HG03565 (cell line): ENCODE results near the gene ELOVL6.
"Not testable (repeated sequence)": the region's sequence is repeated elsewhere in the genome, so short reads cannot be mapped to it uniquely, and the experiment has no call there.

Source experiments
- ATAC-seq: cut with Tn5 transposase; IDR thresholded peaks from one replicate; pipeline ENCODE4 v1.9.1; 2021; ENCODE audit warnings: mild to moderate bottlenecking, moderate library complexity; ENCODE audit not compliant: unreplicated experiment

ELOVL6 gene

DNA sequence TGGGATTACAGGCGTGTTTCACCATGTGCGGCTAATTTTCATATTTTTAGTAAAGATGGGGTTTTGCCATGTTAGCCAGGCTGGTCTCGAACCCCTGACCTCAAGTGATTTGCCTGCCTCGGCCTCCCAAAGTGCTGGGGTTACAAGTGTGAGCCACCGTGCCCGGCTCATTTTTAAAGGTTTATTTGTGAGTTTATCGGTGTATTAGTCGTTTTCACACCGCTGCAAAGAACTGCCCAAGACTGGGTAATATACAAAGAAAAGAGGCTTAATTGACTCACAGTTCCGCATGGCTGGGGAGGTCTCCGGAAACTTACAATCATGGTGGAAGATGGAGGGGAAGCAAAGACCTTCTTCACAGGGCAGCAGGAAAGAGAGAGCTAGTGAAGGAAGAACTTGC, 159.3 kb downstream of the ELOVL6 start:
- not testable (repeated sequence) for ATAC-seq

DNA sequence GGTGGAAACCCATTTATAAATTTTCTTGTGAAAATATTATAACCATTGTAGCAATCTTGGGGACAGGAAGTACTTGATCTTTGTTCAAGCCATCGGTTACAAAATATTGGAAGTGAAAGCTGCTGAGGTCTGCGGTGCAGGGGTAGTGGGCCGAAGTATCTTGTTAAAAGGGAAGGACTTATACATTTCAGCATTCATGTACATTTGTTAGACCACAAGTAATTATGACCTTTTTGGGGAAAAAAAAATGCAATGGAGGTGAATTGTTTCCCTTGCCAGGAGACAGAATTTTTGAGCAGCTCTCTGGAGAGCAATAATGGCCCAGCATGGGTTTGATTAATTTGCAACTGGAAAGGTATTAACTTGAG, 164.4 kb downstream of the ELOVL6 start:
- ATAC-seq = peak; percentile 97

DNA sequence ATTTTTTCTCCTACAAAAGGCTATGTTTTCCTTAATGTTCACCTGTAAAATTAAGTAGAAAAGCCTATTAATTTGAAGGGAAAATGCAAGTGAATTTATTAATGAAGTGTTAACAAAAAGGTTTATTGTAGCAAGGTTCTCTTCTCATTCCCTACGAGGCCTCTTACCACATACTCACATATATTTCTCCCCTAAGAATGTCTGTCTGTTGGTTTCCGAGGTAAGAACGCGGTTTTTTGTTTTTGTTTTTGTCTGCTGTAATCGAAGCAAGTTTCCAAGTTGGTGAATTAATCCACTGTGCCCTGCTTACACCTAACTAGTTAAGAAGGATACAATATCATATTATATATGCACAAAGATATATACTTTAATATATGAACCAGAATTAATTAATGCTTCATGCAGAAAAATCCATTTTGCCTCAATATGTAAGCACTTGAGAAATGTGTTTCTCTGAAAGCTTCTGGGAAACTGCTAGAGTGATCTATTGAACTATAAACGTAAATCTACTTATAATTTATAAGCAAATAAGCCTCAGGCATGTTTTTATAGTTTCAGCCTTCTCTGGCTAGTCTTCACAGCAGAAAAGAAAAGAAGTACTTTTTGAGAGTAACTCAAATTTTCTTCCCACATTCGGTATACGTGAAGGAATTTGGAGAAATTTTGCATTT, 164.9 kb downstream of the ELOVL6 start:
- no peak for ATAC-seq

DNA sequence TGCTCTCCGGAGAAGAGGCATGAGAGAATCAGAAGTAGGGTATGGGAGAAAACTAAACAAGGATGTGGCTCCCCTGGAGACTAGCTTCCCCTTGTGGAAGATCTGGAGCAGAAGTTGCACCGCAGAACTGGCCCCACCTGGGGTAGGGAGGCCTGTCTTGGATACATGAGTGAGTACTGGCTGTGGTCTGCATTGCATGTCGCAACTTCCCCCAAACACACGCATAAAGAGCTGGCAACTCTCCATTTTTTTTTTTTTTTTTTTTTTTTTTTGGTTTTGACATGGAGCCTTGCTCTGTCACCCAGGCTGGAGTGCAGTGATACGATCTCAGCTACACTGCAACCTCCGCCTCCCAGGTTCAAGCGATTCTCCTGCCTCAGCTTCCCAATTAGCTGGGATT, 165.8 kb downstream of the ELOVL6 start:
- ATAC-seq = no peak

DNA sequence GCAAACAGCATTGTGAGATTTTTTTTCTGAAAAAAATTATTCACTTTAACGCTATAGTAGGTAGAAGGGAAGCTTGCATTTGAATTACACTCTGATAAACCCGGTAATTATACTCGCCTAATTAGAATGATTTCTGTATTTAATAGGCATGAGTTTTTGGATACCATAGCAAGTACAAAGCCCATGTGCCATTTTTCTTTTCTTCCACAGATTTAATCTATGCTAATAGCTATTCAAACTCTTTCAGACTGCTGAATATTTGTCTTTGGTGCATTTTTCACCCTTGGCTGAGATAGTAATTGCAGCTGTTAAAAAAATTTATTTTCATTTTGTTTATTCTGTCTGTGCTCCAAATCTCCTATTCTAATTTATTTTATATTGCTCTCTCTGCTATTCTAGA, 172.7 kb downstream of the ELOVL6 start:
- ATAC-seq = no peak

DNA sequence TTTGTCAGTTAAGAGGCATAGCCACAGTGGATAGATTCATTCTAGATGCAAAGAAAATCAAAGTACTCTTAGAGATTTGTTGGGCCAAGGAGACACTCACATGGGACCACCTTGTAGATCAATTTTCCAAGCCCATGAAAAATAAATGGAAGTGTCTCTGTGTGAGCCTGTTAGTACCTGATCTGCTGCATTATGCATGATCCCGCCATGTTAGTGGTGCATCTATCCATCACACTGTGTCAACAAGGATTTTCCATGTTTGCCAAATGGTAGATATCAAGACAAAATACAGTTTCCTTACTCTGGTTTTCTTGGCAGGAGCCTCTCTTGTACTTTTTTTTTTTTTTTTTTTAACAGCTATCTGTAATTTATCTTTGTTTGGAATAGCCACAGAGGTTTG, 173.4 kb downstream of the ELOVL6 start:
- no peak for ATAC-seq

DNA sequence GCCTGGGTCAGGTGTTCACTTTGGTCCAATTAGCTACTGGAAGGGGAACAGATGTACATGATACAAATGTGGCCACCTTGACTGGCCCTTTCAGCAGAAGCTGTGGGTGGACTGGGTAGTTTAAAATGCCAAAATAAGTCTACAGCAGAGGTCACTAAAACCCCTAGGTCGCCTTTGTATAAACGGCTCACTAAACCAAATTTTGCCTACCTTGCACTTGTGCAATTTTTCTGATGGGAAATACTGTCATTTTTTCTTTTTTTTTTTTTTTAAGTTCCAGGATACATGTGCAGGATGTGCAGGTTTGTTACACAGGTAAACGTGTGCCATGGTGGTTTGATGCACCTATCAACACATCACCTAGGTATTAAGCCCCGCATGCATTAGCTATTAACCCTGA, 176.0 kb downstream of the ELOVL6 start:
- no peak for ATAC-seq

DNA sequence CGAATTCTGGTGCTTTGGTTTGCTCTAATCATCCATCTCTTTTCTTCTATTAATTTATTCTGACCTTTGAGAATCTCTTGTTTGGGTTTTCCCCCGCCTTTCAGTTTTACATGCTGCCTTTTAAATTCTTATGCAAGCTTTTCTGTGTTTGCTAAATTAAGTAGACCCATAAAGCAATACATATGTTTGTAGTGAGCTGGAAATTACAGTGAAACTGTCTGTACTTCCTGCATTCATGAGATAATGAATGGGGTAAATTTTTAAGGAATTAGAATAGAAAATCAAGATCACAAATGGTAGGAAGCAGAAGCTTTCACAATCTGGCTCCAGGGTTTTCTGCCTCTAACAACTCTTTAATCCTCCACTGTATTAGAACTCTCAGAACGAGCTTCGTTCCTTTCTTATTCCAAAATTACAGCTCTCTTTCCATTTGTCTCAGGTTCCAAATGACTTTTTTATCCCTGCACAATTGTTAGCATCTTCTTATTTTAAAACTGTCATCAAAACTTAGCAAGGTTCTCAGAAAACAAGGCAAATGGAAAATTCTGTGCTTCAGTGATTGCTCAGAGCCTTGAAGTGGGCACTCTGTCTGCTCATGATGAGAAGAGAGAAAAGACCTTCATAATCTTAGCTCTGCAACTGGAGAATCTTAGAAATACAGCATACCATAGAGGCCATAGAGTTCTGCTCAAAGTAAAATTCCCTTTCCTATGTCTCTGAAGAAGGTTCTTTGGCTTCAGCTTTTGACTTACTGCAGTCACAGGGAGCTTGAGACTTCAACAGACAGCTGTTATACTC, 177.6 kb downstream of the ELOVL6 start:
- ATAC-seq = no peak

DNA sequence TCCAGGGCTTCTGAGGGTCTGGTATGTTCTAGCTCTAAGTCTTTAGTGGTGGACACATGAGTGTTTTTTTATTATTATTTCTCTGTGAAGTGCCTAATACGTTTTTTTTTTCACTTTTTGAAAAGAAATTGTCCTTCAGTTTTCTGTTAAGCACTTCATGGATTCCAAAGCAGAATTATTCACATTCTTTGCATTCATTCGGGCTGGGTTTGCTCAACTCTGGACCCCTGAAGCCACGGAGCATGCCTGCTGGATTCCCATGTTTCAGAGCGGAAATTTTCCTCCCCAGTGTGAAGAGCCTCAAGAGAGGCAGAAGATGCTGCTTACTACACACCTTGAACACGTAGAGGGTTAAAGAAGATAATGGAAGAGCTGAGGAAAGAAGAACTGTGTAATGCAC, 178.3 kb downstream of the ELOVL6 start:
- no peak for ATAC-seq

DNA sequence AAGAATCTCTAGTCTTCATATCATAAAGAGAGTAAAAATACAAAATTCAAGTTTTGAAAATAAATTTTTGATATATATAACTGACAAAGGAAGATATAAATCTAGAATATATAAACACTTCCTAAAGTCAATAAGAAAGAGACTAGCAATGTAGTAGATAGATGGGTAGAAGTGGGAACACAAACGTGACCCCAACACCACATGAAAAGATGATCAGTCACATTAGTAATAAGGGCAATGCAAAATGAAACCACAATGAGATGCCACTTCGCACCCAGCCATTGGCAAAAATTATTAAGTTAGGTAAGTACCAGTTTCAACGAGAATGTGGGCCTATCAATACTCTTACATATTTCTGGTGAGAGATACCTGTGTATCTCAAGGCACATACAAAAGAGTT, 179.3 kb downstream of the ELOVL6 start:
- no peak for ATAC-seq

DNA sequence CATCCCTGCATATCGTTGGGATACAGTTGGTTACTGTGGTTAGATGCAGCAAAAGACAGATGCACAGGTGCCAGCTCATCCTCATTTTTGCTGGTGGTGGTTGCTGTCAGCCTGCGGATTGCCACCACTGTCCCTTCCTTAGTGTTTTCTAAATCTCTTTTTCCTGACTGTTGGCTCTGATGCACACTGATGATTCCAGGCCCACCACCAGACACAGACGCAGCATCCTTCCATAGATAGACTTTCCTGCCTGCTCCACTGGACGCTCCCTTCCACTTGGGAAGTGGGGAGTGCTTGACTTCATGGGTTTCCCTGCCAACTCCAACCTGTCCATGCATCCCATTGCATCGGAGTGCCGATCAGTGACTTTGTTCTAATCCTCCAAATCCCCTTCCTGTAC, 184.2 kb downstream of the ELOVL6 start:
- ATAC-seq = no peak

DNA sequence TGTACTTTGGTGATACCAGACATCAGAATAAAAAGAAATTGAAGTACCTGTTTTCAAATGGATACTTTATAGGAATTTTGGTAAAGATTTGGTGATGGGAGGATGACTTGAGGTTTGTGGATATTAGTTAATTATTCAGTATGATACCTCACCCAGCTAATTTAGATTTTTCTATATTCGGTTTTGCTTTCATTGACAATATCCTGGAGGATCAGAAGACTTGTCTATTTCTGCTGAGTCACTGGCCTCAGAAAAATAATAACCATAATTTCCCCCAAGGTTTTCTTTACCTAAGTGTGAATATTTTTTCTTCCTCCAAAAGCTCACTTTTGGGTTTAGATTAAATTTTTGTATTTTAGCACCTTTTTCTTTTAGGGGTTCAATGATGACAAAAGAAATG, 185.5 kb downstream of the ELOVL6 start:
- no peak for ATAC-seq

DNA sequence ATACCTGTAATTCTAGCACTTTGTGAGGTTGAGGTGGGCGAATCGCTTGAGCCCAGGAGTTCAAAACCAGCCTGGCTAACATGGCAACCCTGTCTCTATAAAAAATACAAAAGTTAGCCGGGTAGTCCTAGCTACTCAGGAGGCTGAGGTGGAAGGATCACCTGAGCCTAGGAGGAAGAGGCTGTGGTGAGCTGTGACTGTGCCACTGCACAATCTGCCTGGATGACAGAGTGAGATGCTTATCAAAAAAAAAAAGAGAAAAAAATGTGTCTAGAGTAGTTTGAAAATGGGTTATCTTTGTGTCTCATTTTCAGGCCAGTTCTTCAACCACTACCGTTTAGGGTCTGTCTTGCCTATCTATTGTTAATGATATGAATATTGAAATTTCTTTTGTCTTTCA, 187.6 kb downstream of the ELOVL6 start:
- ATAC-seq = no peak

DNA sequence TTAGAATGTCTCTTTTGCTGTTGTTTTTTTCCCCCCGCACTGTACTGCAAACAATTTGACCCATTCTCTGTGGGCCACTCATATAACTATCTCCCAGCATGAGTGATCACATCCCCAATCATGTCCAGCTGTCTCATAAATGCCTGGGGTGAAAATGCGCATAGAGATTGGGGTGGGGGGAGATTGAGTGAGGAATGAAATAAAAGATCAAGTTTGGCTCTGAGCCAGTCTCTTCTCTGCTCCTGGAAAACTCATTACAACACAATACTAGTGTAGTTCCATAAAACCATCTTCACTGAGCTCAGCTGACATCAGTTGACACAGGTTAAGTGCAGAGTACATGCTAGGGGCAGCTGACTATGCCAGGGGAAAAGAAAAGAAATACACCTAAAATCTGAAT, 188.9 kb downstream of the ELOVL6 start:
- ATAC-seq = no peak

DNA sequence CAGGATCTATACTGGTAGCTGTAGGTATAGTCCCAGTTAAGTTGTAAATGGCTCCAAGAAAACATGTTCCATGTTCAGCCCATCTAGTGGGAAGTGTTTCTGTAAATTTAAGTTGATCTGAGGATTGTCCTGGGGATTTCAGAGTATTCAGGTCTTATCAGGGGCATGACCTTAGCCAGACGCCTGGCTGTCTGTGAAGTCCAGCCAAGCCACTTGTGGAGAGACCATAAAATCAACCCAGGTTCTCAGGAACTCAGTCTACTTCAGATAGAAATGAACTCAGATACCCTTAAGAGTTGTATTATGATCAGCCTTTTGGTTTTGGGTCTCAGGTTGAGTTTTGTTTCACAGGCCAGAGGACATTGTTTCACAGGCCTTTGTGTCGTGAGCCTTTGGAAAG, 189.9 kb downstream of the ELOVL6 start:
- ATAC-seq = no peak

DNA sequence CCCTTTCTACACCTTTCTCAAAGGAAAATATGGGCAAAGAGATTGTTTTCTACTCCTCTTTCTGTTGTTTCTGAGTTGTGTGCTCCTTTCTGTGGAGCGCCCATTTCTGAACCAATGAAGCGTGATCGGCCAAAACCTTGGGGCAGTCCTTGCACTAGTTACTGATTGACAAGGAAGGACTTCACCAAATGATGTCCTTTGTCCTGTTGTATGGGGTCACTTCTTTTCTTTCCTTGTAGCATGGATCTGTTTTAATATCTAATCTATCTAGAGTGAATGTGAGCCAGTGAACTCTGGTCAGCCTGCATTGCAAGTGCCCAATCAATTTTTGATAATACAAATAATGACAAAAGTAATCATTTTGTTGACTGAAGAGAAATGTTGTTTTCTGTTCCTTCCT, 191.2 kb downstream of the ELOVL6 start:
- no peak for ATAC-seq

DNA sequence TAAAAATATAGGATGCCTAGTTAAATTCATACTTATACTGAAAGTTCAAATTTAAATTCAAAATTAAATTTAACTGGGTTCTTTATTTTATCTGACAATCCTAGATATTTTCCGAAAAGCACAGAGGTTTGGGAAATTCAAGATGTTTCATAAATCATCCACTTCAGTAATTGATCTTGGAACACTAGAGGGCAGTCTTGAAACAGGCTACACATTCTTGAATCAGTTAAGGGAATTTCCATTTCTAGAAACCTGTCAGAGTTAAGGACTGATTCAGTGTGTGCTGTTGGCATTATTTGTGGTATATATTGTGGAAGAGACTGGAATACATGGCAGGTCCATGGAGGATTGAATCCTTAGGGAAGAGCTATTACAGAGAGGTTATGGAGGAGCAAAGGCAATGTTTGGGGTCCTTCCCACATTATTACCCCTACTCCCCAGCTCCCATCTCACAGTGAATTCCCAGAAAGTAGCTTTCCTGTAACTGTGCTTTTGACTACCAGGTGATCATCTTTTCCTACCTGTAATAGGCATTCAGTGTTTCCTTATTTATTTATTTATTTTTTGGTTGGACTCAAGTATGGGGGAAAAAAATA, 192.9 kb downstream of the ELOVL6 start:
- peak; percentile 82 for ATAC-seq

DNA sequence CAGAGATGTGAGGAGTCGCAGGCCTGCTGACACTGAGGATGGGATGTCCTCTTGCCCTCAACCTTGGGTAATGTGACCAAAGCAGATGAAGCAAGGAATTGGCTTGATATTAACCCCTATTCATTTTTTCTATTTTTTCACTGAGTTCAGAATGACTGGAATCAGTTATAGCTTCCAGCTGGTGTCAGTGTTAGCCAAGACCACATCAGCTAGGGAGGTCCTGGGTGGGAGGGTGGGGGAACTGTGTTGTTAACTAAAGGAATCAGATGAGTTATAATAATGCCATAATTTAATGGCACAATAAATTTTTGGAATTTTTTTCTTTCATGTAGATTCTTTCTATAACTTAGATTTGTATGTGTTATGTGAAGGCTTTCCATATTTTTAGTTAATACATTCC, 193.9 kb downstream of the ELOVL6 start:
- no peak for ATAC-seq

DNA sequence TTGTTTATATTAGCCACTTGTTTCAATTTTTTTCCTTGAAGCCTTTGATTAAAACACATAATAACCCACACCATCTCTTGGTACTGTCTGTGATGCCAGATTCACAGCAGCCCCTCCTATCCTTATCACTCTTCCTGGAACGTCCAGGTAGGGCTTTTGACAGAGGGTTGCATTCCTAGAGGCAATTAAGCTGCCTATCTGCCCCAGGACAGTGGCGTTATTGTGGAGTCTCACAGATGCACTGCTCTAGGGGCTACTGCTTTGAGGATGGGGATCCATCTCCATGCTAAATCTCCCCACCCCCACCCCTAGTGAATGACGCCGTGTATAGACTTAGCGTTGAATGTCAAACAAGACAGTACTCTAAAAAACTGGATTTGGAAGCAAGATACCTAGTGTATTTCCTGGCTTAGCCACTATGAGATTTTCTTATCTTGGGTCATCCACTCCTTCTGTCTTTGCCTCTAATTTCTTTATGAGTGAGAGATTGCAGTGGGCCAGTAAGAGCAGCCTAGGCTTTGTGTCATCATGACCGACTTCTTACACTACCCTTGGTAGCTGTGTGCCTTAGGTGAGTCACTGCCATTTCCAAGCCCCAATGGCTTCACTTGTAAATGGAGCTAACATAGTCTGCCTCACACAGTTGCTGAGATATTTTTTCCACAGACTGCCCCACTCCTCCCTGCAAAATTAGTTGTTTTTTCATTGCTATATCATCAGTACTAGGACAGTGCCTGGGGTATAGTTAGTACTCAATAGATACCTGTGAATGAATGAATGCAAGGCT, 194.8 kb downstream of the ELOVL6 start:
- no peak for ATAC-seq

DNA sequence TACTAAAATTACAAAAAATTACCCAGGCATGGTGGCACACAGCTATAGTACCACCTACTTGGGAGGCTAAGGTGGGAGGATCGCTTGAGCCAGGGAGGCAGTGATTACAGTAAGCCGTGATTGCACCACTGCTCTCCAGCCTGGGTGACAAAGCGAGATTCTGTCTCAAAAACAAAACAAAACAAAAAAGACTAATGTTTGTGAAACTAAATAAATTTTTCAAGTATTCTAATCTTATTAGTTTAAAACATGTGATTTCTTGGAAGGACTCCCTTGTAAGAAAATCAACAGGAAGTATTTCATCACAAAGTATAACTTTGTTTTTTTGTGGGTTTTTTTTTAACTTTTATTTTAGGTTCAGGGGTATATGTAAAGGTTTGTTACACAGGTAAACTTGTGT, 196.1 kb downstream of the ELOVL6 start:
- ATAC-seq = no peak

DNA sequence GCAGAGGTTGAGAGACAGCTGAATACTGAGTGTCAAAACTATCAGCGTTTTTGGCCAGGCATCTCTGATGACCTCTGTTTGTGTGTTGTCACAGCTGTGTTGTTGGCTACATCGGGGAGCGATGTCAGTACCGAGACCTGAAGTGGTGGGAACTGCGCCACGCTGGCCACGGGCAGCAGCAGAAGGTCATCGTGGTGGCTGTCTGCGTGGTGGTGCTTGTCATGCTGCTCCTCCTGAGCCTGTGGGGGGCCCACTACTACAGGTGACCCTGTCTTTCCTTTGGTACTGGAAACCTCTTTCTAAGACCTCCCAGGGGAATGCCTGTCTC, 198.9 kb downstream of the ELOVL6 start:
- ATAC-seq = no peak
